GM19468 (cell line): ENCODE measurements around the gene KCNK13.

Experiments used
- ATAC-seq: cut with Tn5 transposase; IDR thresholded peaks from one replicate; pipeline ENCODE4 v1.9.1; 2021; ENCODE audit warnings: mild to moderate bottlenecking, moderate library complexity, moderate number of reproducible peaks; ENCODE audit not compliant: unreplicated experiment; ENCODE audit errors: extremely low read depth

Gene KCNK13

DNA sequence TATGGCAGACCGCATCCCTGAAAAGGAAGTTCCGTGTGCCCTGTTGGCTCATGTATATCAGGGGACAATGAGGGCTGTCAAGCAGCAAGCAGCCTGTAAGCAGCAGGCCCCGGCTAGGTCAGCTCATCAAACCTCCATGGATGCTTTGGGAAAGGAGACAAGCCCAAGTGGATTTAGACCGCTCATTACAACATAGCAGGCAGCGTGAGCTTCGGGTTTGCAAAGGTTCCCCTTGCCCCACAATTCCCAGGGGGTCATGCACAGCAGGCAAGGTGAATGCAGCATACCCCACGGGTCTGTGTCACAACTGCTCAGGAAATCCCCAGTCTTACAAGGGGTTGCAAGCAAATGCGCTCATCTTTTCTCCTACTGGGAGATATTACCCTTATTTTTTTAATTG is 54.6 kb downstream of the KCNK13 start:
- no peak for ATAC-seq

DNA sequence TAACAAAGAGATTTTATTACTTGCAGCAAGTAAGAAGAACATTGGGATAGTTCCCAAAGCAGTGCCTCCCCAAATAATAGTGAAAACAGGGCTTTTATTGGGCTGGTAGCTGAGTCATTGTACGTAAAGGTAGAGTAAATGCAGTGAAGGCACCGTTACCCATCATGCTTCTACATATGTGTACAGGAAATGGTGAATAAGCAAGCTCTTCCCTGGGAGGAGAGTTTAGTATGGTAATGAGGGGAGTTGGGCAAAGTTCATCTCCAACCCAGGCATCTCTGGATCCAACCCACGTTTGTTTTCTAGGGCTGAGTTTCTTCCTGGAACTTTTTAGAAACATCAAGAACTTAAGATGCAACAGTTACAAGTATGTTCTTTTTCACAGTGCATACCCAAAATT is 56.2 kb downstream of the KCNK13 start:
- ATAC-seq = no peak

DNA sequence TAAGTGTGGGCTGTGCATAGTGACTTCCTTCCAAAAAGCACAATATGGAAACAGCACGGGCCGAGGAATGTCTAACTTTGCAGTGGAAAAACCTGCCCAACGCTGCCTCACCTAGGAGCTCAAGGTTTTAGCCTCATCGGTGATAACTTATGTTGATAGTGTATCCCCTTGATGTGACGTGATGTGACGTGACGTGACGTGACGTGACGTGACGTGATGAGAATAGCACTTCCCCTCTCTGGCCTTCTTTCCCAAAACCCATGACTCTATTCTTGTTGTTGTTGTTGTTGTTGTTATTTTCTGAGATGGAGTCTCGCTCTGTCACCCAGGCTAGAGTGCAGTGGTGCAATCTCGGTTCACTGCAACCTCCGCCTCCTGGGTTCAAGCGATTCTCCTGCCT is 64.5 kb downstream of the KCNK13 start:
- ATAC-seq = no peak

DNA sequence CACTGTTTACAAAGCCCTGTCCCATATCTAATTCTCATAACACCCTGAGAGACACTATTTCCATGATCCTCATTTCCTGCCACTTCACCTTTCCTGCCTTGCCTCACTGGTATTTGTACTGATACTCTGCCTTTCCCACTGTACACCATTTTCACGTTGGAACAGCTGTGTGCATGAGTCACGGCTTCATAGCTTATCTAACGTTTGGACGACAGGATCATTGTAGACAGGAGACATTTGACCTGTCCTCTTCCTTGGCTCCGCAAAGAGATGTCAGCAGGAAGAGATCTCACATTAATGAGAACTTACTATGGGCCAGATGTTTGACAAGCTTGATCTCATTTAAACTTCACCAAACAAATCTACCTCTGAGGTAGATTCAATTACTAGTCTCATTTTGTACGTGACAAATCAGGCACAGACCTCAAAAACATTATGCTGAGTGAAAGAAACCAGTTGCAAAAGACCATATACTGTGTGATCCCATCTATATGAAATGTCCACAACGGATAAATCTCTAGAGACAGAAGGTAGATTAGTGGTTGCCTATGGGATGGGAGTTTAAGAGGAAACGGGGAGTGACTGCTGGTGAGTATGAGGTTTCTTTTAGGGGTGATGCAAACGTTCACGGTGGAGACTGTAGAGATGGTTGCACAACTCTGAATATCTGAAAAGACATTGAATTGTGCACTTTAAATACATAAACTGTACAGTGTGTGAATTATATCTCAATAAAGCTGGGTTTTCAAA is 71.2 kb downstream of the KCNK13 start:
- no peak for ATAC-seq

DNA sequence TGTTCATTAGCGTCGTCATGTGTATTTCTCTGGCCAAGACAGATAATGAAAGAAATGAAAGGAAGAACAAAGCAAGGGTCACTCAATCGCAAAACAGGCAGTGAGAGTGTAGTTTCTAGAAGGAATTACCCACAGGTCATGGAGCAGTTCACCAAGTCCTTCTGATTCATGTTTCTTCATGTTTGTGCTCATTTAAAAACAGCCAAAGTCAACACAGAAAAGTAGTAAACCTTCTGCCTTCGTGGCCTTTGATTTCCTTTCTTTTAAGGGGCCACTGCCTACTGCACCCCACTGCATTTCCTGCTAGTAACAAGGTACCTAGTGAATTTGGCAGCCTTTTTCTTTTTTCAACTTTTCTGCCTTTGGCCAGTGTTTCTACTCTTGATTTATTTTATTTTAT is 75.1 kb downstream of the KCNK13 start:
- no peak for ATAC-seq

DNA sequence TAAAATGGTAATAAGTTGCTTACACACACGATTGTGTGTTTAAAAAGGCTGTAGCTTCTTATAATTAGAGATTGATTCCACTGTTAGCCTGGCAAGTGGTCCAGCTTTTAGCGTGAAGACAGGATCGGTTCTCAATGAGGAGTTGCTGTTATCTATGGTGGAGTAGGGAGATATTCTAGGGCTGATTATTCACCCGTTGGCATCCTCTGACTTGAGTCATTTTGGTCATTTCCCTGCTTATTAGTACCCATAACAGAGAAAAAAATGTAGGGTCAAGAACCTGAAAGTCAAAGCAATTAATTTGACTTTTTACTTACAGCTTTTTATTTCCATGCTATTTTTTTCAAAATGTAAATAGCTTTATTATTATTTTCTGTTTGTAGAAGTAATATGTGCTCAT is 76.0 kb downstream of the KCNK13 start:
- ATAC-seq = no peak

DNA sequence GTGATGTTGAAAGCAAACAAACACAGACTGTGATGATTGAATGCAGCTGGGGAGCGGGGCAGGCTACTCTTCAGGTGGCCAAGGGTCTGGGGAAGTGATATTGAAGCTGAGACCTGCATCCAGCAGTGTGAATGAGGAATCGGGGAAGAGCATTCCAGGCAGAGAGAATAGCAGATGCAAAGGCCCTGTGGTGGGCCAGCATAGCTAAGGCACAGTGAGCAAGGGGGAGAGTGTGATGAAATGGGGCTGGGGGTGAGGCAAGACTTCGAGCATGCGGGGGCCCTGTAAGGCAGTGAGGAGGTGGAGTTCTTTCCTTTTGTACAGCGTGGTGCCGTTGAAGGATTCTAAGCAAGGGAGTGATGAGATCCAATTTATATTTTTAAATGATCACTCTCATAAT is 77.4 kb downstream of the KCNK13 start:
- no peak for ATAC-seq

DNA sequence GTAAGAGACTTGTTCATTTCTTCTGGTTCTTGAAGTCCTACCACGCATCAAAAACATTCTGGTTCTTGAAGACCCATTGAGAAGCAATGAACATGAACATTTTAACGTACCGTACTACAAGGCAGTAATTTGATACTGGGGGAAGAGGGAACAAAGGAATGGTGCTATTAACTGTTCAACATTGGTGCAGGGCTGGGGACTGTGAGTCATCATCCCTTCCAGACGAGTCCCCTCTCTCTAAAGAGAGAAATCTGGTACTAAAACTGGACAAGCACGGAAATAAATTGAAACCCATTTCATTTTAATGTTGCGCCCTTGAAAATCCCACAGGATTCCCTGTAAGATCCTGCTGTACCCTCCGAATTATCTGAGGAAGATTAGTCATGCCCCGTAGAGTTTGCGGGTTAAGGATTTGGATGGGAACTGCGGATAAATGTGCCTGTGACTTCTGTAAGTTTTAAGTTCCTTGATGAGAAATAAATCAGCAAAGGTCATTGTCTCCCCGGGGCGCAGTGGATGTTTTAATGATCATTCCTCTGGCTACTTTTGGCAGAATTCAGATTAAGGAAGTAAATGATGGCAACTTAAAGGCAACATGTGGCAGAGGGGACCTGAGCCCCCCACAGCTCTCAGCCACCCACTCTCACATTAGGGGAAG is 78.6 kb downstream of the KCNK13 start:
- no peak for ATAC-seq

DNA sequence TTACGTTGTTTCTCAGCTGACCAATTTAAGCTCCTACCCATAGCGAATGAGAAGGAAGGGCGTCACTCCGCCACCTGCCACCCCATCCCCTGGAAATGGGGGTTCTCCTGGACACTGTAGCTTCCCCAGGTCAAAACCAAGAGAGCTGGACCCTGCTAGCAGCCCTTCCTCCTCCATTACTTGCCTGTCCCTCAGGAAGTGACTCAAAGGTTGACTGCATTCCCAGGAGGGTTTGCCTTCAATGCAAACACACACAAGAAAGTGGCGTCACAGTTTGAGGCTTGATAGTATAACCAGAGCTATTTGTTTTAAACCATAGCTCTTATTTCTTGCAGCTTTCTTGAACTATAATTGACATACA is 79.1 kb downstream of the KCNK13 start:
- no peak for ATAC-seq

DNA sequence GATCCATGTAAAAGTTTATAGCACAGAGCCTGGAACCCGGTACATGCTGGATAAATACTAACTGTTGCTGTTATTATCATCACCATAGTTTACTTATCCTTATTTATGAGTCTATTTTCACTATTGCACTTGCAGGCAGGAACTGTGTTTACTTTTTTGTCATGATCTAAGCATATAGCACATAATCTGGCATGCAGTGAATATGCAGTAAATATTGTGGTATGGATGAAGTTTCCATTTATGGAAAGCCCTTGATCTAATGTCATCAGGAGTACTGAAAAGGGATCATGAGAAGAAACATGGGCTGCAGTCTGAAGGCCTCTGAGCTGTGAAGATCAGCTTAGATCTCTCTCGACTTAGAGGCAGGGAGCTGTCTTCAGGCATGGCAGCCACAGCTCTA is 91.6 kb downstream of the KCNK13 start:
- no peak for ATAC-seq

DNA sequence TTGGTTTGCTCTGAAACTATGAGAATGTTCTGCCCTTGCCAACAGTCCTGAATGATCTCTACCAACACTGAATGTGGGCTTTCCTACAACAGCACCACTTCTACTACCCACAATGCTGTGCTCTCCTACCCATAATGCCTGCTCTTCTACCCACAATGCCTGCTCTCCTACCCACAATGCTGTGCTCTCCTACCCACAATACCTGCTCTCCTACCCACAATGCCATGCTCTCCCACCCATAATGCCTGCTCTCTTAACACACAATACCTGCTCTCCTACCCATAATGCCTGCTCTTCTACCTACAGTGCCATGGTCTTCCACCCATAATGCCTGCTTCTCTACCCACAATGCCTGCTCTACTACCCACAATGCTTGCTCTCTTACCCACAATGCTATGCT is 92.3 kb downstream of the KCNK13 start:
- ATAC-seq = no peak

DNA sequence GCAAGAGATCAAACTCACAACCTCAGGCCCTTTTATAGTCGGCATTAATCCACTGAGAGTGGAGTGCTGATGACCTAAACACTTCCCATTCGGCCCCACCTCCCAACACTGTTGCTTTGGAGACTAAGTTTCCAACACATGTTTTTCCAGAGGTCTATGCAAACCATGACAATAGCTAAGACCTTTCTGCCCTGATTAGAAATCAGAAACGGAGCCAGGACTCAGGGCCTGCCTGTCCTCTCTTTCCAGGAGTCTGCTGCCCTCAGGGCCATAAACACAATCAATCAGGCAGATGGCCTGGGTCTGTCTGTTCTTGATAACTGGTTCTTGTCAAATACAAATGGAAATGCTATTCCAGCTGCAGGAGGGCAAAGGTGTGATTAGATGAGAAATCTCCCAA is 97.4 kb downstream of the KCNK13 start:
- ATAC-seq = no peak

DNA sequence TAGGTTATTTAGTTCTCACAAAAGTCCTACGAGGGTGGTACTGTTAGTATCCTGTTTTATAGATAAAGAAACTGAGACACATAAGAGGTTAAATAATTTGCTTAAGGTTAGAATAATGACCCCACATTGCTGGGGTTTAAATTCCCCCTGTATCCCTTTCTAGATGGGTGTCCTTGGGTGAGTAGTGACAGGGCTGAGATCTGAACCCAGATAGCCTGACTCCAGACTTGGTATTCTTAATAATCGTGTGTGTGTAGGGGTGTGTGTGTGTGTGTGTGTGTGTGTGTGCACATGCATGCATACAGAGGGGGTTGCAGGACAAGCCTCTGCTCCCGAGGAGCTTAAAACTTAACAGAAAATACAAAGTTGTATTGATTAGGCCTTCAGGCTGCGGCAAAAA is 97.9 kb downstream of the KCNK13 start:
- no peak for ATAC-seq

DNA sequence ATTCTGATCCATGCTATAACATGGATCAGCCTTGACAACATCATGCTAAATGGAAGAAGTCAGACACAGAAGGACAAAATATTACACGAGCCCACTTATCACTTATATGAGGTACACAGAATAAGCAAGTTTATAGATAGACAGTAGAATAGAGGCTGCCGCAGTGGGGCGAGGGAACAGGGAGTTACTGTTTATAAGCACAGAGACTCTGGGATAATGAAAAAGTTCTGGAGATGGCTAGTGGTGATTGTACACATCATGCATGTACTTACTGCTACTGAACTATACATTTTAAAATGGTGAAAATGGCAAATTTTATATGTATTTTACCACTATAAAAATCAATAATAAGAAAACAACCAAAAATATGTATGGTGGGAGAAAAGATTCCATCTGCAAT is 99.3 kb downstream of the KCNK13 start:
- no peak for ATAC-seq

DNA sequence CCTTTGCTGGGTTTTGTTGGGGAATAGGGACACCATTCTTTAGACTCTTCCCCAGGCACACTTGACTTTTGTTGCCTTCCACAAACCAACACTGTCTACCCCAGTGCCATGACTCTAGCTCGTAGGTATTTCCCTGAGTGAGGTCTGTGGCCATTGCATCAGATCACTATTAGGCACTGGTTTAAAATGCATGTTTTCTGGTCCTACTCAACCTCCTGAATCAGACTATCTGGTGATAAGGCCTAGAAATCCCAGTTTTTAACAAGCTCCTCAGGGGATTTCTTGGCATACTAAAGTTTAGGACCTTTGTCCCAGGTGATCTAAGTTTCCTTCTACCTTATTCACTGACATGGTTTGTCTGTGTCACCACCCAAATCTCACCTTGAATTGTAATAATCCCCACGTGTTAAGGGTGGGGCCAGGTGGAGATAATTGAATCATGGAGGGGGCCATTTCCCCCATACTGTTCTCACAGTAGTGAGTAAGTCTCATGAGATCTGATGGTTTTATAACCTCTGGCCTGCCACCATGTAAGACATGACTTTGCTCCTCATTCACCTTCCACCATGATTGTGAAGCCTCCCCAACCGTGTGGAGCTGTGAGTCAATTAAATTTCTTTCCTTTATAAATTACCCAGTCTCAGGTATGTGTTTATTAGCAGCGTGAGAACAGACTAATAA is 106.8 kb downstream of the KCNK13 start:
- no peak for ATAC-seq

DNA sequence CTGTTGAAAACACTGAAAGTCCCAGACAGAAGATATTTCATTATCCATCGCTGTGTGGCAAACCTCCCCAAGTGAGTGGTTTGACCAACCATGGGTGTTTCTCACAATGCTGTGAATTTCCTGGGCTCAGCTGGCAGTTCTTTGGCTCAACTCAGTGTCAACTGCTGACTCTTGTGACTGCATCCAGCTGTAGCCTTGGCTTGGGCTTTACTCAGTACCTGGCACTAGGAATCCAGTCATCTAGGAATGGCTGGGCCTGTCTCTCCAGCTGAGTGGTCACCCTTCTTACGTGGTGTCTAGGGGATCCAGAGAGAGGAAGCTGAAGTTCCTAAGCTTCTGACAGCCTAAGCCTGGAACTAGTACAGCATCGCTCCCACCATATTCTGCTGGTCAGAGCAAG is 113.8 kb downstream of the KCNK13 start:
- ATAC-seq = no peak

DNA sequence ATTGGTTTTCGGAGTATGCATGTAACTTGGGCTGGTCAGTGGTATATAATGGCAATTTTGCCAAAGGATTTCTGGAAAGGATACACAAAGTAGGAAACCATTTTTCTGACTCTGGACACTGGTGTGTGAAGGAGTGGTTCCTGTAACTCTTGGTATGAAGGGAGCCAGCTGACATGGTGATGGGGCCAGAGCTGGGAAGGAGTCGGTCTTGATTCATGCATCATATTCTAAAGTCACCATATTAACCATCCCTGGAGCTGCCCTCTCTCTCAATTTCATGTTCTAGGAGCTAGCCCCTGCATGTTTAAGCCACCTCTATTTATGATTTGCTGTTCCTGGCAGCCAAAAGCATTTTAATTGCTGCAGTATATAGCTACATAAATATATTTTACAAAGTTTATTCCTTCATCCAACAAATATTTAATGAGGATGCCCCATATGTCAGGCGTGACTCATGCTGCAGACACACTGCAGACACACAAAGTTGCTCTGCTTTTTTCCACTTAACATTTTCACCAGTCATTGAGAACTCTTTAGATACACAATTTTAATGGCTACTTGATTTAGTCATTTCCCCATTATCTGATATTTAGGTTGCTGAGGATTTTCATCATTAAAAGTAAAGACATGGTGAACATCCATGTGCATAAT is 115.9 kb downstream of the KCNK13 start:
- no peak for ATAC-seq

DNA sequence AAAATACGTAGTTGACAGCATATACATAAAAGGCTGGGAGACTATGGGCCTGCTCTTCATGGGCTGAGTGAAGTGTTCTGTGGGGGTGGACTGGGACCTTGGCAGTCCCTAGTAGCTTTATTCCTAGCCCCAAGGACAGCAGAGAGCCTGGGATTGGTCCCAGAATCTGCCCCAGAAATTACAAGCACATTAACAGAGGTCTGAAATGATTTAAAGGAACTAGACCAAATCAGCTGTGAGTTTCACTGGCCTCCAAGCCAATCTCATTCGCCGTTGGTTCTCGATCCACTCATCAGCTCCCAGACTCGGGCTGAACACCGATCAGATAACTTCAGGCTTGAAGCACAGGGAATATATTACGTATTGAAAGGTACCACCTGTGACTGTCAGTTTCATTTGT is 117.6 kb downstream of the KCNK13 start:
- no peak for ATAC-seq

DNA sequence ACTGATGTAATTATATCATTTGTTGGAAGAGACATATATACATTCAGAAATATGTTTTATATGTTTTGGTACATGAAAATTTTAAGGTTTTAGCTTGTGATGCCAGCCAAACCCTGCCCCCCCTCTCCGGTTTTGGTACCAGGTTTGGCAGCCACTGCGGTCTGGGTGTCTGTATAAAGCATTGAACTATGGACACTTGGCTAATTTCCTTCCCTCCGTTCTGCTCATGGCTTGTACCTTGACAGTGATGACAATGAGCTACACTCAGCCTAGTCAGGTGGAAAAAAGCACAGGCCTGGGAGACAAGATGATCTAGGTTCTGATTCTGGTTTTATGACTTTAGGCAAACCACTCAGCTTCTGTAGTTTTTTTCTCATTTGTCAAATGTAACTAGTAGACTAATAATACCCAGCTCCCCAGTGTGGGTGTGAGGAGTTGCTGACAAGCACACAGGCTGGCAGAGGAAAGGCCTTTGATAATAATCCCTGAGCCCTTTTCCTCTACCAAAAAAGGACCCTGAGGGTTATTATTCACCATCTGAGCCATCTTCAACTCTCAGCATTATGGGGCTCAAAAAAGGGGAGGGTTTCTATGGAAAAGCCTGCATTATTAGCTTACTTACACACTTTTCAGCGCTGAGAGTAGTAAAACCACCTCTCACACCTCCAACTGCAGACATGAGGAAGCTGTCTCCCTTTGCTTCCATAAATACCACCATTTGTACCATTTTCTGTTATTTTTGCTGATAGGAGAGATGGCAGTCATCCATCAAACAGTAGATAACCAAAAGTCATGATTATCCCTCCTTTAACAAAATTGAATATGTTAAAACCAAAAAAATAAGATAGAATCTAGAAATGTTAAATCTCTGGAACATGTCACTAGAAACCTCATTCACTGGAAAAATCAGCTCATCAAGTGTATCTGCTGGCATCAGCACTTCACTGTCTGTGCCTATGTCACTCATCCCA is 118.3 kb downstream of the KCNK13 start:
- ATAC-seq = no peak

DNA sequence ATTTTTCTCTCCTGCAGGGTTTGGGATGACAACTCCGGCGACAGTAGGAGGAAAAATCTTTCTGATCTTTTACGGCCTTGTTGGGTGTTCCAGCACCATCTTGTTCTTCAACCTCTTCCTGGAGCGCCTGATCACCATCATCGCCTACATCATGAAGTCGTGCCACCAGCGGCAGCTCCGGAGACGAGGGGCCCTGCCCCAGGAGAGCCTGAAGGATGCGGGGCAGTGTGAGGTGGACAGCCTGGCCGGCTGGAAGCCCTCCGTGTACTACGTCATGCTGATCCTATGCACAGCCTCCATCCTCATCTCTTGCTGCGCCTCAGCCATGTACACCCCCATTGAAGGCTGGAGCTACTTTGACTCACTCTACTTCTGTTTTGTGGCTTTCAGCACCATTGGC is 122.3 kb downstream of the KCNK13 start:
- no peak for ATAC-seq
